KMS-11 (cell line): ENCODE measurements around the gene MBD6.
"Not testable (repeated sequence)": the region's sequence is repeated elsewhere in the genome, so short reads cannot be mapped to it uniquely, and the experiment has no call there.

ENCODE experiments used
- H2AFZ ChIP-seq: fragments of 200-600 bp; sonication (generic); 2 replicates; pipeline ENCODE4 v1.6.1; 2016; ENCODE audit warnings: antibody characterized with exemption, mixed run types, low read depth
- H3K27ac ChIP-seq: fragments of 200-600 bp; sonication (generic); 2 replicates; pipeline ENCODE4 v1.6.1; 2016; ENCODE audit warnings: mild to moderate bottlenecking, mixed run types
- H3K27me3 ChIP-seq: fragments of 200-600 bp; sonication (generic); 2 replicates; pipeline ENCODE4 v1.6.1; 2017; ENCODE audit warnings: mild to moderate bottlenecking, low read depth, mixed run types, moderate library complexity; ENCODE audit not compliant: insufficient read depth
- H3K36me3 ChIP-seq: fragments of 200-600 bp; sonication (generic); 2 replicates; pipeline ENCODE4 v1.6.1; 2017; ENCODE audit warnings: mild to moderate bottlenecking, mixed run types; ENCODE audit not compliant: insufficient read depth
- H3K4me1 ChIP-seq: fragments of 200-600 bp; sonication (generic); 2 replicates; pipeline ENCODE4 v1.6.1; 2016; ENCODE audit warnings: mild to moderate bottlenecking, low read depth, mixed run types; ENCODE audit not compliant: poor library complexity, severe bottlenecking
- H3K4me2 ChIP-seq: fragments of 200-600 bp; sonication (generic); 2 replicates; pipeline ENCODE4 v1.7.0; 2016; ENCODE audit warnings: mild to moderate bottlenecking, mixed run types
- H3K4me3 ChIP-seq: fragments of 200-600 bp; sonication (generic); IDR thresholded peaks from 2 replicates; pipeline ENCODE4 v1.6.1; 2017; ENCODE audit warnings: low read depth, low read length, mixed read lengths; ENCODE audit not compliant: insufficient read depth
- H3K79me2 ChIP-seq: fragments of 200-600 bp; sonication (generic); 2 replicates; pipeline ENCODE4 v1.6.1; 2016; ENCODE audit warnings: low read depth, mixed run types; ENCODE audit not compliant: insufficient read depth
- H3K9ac ChIP-seq: fragments of 200-600 bp; sonication (generic); 2 replicates; pipeline ENCODE4 v1.6.1; 2016; ENCODE audit warnings: mild to moderate bottlenecking, mixed run types
- H4K20me1 ChIP-seq: fragments of 200-600 bp; sonication (generic); 2 replicates; pipeline ENCODE4 v1.6.1; 2016; ENCODE audit warnings: mild to moderate bottlenecking, mixed run types; ENCODE audit not compliant: insufficient read depth
- TF ChIP-seq, protein P1 (sequence below): fragments of 200-600 bp; sonication (generic); conservative IDR thresholded peaks from 2 replicates; pipeline ENCODE4 v1.6.1; 2017; ENCODE audit warnings: low read depth, mild to moderate bottlenecking, antibody characterized with exemption, low read length, moderate library complexity, mixed read lengths

MBD6 gene

DNA sequence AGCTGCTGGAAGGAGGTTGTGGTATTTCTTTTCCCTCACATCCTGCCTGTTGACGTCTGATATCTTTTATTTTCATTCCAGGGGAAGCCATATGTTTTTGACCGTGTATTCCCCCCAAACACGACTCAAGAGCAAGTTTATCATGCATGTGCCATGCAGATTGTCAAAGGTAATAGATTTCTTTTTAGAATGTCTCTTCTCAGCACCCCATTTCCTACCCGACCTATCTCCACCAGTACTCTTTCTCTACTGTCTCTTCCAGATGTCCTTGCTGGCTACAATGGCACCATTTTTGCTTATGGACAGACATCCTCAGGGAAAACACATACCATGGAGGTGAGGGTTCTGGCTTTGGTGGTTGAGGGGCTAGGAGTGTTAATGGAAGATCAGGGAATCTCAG lies 40.7 kb downstream of the MBD6 start:
- no peak overlapping the region for H3K27ac ChIP-seq
- no peaks in the 10 kb centered on the region for H3K4me1 ChIP-seq
- TF ChIP-seq, protein P1, sequence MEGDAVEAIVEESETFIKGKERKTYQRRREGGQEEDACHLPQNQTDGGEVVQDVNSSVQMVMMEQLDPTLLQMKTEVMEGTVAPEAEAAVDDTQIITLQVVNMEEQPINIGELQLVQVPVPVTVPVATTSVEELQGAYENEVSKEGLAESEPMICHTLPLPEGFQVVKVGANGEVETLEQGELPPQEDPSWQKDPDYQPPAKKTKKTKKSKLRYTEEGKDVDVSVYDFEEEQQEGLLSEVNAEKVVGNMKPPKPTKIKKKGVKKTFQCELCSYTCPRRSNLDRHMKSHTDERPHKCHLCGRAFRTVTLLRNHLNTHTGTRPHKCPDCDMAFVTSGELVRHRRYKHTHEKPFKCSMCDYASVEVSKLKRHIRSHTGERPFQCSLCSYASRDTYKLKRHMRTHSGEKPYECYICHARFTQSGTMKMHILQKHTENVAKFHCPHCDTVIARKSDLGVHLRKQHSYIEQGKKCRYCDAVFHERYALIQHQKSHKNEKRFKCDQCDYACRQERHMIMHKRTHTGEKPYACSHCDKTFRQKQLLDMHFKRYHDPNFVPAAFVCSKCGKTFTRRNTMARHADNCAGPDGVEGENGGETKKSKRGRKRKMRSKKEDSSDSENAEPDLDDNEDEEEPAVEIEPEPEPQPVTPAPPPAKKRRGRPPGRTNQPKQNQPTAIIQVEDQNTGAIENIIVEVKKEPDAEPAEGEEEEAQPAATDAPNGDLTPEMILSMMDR, result no peak
- no peak overlapping the region for H2AFZ ChIP-seq
- no peak overlapping the region for H3K4me2 ChIP-seq
- H3K36me3 ChIP-seq, result no peaks in the 10 kb centered on the region
- H3K27me3 ChIP-seq, result peaks cover 5% of the 10 kb centered on the region; the same call in 1 of the 2 replicates
- H3K4me3 ChIP-seq, result no peak overlapping the region
- H4K20me1 ChIP-seq, result no peaks in the 10 kb centered on the region
- H3K79me2 ChIP-seq, result no peaks in the 10 kb centered on the region
- H3K9ac ChIP-seq, result no peak overlapping the region

DNA sequence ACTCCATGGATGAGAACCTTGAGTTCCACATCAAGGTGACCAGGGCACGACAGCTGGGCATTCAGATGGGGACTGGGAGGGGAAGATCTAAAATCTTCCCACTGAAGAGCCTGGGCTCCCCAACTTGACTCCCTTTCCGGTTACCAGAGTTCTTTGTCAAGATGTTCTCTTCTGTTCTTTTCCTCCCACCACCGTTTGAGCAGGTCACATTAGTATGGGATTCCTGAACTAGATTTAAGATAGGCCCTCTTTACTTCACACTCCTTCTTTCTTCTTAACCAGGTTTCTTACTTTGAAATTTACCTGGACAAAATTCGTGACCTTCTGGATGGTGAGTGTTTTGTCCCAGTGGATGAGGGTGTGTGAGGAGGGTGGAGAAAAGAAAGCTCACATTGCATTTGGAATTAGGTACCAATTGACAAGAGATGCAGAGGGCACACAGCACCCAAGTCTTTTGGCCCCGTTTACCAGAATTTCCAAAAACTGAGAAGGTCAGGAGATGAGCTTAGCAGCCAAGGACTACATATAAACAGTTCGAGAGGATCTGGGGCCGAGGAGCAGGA lies 41.6 kb downstream of the MBD6 start:
- H3K79me2 ChIP-seq, result no peaks in the 10 kb centered on the region
- no peaks in the 10 kb centered on the region for H4K20me1 ChIP-seq
- no peak overlapping the region for H2AFZ ChIP-seq
- no peaks in the 10 kb centered on the region for H3K4me1 ChIP-seq
- H3K4me3 ChIP-seq, result no peak overlapping the region
- H3K27ac ChIP-seq, result no peak overlapping the region
- peaks cover 5% of the 10 kb centered on the region; the same call in 1 of the 2 replicates for H3K27me3 ChIP-seq
- TF ChIP-seq, protein P1, result no peak
- H3K4me2 ChIP-seq, result no peak overlapping the region
- H3K36me3 ChIP-seq, result no peaks in the 10 kb centered on the region
- H3K9ac ChIP-seq, result no peak overlapping the region

DNA sequence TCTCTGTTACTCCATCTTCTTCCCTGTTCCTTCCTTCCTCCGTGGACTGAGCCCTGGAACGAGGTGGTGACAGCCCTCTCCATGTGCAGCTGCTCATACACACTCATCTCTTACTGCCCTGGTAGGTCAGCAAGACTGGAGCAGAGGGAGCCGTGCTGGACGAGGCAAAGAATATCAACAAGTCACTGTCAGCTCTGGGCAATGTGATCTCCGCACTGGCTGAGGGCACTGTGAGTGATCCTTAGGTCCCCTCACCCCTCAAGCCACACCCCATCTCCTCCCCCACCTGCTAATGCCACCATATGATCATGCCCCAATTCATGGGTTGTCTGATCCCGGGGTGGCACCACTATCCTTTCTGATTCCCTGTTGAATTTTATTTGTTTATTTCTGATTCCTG lies 46.2 kb downstream of the MBD6 start:
- Histone ChIP-seq H3K79me2 (no peaks in the 10 kb centered on the region), H4K20me1 (no peaks in the 10 kb centered on the region), H3K4me2 (no peak overlapping the region), H3K27ac (no peak overlapping the region), H3K36me3 (no peaks in the 10 kb centered on the region), H3K27me3 (peaks cover 5% of the 10 kb centered on the region; the same call in 1 of the 2 replicates), H3K9ac (no peak overlapping the region), H2AFZ (no peak overlapping the region), H3K4me1 (no peaks in the 10 kb centered on the region), H3K4me3 (no peak overlapping the region)
- TF ChIP-seq, protein P1, result no peak

DNA sequence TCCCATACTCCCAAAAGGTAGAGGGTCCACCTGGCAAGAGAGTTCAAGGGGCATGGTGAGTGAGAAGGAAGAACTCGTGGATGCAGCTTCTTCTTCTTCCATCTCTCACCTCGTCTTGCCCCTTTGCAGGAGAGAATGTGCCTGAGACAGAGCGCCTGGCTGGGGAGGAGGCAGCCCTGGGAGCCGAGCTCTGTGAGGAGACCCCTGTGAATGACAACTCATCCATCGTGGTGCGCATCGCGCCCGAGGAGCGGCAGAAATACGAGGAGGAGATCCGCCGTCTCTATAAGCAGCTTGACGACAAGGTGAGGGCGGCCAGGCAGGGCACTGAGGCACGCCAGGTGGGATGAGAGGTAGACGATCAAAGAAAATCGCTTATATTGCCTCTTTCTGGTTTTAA lies 47.2 kb downstream of the MBD6 start:
- no peaks in the 10 kb centered on the region for H3K36me3 ChIP-seq

DNA sequence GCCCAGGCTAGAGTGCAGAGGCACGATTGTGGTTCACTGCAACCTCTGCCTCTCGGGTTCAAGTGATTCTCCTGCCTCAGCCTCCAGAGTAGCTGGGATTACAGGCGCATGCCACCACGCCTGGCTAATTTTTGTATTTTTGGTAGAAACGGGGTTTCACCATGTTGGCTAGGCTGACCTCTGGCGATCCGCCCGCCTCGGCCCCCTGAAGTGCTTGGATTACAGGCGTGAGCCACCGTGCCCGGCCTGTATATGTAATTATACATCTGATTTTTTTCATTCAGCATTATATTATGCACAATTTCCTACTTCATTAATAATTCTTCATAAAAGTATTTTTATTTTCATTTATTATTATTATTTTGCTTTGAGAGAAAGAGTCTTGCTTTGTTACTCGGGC lies 47.8 kb downstream of the MBD6 start:
- H2AFZ ChIP-seq, H3K79me2 ChIP-seq, H3K27ac ChIP-seq, H3K4me3 ChIP-seq, H3K9ac ChIP-seq, H3K27me3 ChIP-seq, H4K20me1 ChIP-seq, H3K36me3 ChIP-seq, H3K4me1 ChIP-seq, H3K4me2 ChIP-seq: not testable (repeated sequence)

More for the DNA sequence above, 47.2 kb downstream of the MBD6 start:
- Histone ChIP-seq H3K4me1 (no peaks in the 10 kb centered on the region), H4K20me1 (no peaks in the 10 kb centered on the region), H3K9ac (no peak overlapping the region), H3K27me3 (no peaks in the 10 kb centered on the region), H2AFZ (no peak overlapping the region), H3K4me2 (no peak overlapping the region), H3K79me2 (no peaks in the 10 kb centered on the region), H3K4me3 (no peak overlapping the region), H3K27ac (no peak overlapping the region)
- TF ChIP-seq, protein P1, result no peak
